GM19023 (cell line): Measurements from ENCODE around the gene ANAPC7.
"Not testable (repeated sequence)": the region's sequence is repeated elsewhere in the genome, so short reads cannot be mapped to it uniquely, and the experiment has no call there.

Experiments
- ATAC-seq: cut with Tn5 transposase; IDR thresholded peaks from one replicate; pipeline ENCODE4 v1.9.1; 2021; ENCODE audit warnings: mild to moderate bottlenecking, moderate library complexity; ENCODE audit not compliant: unreplicated experiment

The ANAPC7 gene

GRCh38 chr12:110373962-110374611, 29.4 kb downstream of the ANAPC7 start:
- ATAC-seq = no peak

DNA sequence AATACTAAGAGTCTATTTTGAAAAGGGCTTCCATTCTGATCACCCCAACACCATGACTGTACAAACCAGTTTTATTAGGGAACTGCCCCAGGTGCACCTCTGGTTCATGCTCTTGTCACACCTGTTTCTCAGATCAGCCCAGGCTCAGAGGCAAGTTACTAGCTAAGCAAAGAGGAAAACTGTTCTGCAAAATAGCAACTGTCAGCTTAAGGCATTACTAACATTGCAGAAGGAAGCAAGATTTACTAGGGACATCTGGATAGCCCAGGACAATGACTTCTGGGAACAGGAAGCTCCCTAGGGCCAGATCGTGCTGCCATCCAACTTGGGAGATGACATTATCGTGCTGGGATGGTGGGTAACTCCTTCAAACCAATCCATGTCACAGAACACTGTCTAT, 30.1 kb downstream of the ANAPC7 start:
- ATAC-seq = no peak

DNA sequence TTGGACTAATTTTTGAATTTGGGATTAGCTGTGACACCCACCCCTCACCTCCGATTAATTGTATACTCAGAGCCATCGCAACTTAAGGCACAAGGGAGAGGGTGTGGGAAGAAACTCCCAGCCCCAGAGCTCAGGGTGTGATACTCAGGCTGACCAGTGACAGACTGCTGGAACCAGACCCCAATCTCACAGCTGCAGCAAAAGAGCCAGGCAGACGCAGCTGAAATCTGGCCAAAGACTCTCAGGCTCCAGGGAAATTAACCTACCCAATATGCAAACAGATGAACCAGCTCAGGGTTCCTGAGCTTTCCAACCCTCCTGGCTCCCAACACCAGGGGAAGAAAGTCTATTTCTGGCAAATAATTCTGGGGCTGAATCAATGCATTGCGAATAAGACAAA, 30.5 kb downstream of the ANAPC7 start:
- no peak for ATAC-seq

DNA sequence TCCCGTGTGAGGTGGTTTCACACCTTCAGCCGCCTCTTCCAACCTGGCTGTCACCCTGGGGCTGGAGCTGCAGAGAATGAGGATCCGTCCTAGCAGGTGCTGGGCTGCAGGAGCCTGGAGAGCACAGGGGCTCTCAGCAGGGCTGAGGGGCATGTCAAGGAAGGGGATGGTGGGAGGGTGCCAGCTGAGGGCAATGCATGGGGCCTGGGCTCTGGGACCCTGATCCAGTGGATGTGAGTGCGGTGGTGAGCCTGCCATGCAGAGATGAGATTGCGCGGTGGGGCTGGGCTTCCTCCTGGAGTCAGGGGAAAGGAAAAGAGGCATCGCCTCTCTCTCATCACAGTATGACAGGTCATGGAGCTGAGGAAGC, 31.5 kb downstream of the ANAPC7 start:
- no peak for ATAC-seq

DNA sequence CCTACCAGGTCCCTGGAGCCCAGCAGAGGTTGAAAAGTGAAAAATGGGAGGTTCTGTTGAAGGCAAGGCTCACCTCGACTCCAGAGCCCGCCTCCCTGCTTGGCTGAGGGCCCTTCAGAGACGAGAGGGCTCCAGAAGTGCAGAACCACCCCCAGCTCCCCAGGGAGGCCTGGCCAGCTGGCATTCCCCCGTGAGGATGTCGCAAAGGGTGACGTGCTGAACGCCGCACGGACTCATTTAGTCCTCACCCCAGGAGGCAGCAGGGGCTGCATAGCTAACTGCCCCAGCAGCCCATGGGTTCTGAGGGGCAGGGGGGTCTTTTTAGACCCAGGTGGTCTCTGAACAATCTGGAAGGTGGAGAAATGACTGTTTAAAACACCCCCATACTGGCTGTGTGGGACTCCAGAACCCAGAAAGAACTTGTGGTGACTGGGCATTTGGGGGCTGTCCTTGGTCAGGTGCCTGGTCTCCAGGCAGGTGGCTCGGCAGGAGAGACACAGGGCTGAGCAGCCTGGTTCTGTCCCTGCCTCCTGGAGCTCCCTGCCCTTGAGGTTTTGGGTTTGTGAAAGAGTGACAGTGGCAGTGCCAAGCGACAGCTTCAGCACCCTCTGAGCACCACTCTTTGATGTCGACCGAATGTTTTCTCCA, 32.0 kb downstream of the ANAPC7 start:
- peak; percentile 65 for ATAC-seq

DNA sequence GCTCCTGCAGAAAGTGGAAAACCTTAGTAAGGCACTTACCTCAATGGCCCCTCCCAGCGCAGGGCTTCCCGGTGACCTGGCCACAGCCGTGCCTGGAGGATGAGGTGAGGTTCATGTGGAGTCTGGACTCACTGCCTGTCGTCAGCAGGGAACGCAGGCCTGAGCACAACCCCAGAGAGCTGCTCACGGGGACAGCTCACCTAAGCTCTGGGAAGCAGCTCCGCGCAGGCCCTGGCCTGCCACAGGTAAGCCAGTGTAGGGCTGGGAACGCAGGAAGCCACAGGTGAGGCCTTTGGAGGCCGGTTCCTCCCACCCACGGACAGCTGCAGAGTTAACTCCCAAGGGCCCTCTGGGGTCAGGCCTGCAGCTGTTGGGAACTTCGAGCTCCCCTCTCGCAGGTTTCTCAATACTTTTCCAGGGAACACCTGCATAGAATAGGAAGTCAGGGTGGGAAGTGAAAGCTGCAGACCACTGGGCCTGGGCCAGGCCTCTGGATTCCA, 32.7 kb downstream of the ANAPC7 start:
- ATAC-seq = no peak

- no peak for ATAC-seq
Observed at GRCh38 chr12:110369992-110370391, 33.5 kb downstream of the ANAPC7 start.

GRCh38 chr12:110367181-110367864, 36.2 kb downstream of the ANAPC7 start:
- no peak for ATAC-seq

DNA sequence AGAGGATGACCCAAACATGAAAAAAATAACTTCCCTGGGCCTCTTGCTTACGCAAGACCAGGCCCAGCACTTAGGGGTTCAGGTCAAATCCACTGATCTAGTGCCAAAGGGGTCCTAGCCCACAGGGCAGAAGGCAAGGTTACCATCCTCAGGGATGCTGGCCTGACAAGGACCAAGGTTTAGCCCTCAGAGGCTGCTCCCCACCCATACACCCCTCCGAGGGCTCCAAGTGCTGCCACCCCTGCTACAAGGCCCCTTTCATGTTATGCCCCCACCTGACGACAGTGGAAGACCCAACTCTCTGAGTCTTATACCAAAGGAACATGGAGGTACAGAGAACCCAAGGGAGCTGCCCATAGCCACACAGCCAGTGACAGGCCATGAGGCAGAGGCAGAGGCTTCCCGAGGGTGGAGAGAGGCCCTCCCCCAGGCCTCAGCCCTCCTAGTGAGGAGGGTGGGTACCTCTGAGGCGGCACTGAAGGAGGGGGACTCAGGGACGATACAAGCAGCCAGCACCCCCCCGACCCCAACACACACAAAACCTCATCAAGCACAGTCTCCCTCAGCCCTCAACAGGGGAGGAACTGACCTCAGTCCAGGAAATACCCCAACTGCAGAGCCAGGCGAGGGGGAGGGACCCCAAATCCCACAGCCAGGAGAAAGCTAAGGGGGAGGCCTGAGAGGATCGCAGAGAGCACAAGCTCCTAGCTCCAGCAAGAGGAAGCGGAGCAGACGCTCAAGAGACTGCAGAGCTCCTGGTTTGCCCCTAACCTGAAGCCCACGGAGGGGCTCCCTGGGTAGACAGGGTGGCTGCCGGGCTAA, 37.0 kb downstream of the ANAPC7 start:
- no peak for ATAC-seq

DNA sequence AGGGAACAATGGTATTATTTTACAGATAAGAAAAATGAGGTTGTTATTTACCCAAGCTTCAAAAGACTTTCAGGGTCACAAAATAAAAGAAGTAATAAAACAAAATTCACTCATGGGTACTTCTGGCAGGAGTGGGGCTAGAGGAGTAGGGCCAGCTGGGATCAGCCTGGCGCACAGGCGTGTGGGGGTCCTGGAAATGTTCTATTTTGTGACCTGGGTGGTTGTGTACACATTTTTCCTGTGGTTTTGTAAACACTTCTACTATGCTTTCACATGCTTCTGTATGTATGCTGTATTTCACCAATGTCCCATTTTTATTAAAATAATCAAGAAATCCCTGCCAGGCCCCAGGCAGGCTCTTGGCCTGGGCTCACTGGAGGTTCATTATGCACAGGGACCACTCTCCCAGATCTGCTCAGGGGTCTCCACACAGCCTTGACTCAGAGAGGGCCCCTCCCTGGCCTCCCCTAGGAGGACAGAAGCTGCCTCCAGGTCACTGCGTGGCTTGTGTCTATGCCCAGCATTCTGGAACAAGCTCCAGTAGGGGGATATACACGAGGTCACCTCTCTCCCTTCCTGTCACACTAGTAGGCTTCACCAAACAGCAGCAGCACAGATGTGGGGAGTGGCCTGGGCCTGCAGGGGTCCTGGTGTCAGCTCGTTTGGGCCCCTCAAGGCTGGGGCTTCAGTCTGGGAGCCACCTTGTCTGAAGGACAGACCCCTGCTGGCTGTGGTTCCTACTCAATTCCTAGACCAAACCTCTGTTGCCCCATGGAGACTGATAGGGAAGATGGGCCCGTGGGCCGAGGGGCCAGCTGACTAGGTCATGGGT, 37.8 kb downstream of the ANAPC7 start:
- no peak for ATAC-seq

DNA sequence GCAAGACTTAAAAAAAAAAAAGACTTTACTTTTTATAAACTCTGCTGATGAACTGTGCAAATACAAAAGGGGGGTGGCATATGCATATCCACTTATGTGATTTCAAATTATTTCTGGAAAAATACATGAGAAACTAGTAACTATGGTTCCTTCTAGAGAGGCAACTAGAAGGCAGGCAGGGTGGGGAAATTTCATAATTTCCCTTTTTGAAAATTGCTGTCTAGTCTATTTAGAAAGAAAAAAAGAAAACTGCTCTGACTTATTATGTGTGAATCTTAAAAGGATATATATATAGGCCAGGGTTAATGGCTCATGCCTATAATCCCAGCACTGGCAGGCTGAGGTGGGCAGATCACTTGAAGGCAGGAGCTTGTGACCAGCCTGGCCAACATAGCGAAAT, 42.3 kb downstream of the ANAPC7 start:
- no peak for ATAC-seq

DNA sequence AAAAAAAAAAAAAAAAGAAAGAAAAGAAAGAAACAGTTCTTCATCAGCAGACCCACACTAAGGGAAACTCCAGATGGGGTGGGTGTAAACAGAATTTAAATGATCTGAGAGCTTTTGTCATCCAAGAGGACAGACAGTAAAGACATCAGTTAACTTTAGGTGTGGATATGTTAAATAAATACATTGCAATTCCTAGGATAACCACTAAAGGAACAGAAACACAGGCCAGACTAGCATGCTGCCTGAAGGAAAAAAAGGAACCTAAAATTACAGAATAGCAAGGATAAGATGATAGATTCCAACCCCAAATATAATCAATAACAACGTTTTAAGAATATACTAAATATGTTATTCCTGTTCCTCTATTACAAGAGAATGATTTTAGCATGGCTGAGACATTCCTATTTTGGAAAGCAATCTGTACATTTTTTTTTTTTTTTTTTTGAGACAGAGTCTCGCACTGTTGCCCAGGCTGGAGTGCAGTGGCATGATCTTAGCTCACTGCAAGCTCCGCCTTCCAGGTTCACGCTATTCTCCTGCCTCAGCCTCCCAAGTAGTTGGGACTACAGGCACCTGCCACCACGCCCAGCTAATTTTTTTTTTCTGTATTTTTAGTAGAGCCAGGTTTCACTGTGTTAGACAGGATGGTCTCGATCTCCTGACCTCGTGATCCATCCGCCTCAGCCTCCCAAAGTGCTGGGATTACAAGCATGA, 45.0 kb downstream of the ANAPC7 start:
- not testable (repeated sequence) for ATAC-seq

DNA sequence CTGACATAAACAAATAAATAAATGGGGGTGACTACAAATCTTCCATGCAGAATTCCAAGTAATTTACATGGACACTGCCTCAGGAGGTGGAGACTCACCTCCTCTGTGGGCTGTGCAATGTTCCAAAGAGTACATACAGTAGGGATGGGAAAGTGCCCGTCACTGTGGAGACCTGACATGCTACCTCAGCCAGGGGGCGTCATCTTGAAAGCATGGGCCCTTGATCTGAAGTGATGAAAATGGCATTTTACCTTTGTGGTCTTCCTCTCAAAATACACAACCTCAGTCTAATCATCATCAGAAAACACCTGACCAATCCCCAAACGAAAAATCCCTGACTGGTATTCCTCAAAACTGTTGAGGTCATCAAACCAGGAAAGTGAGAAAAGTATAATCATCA, 48.4 kb downstream of the ANAPC7 start:
- ATAC-seq = no peak

- no peak for ATAC-seq
Observed at GRCh38 chr12:110354172-110354780, 49.2 kb downstream of the ANAPC7 start.

DNA sequence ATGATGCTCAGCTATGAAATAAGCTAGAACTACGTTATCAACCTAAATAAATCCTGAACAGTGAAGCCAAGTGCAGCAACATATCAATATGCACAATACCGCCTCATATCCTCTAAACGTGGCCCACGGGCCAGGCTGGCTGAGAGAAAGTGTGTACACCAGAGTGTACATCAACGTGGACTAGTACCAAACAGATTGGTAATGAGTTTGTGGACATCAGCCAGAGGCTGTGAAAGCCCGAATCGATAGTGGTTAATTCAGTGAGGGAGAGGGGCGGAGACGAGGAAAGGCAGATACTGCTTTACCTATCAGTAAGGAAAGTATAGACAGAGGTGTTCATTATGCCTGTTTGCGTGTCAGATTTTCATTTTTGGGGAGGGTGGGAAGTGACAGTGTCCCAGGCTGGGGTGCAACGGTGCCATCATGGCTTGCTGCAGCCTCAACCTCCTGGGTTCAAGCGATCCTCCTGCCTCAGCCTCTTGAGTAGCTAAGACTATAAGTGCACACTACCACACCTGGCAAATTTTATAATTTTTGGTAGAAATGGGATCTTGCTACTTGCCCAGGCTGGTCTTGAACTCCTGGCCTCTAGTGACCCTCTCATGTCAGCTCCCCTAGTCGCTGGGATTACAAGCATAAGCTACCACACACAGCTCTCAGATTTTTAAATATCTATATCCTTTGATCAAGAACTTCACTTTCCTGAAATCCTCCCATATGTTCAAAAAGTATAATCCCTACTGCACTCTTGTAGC, 50.1 kb downstream of the ANAPC7 start:
- ATAC-seq = no peak

GRCh38 chr12:110352401-110352800, 51.1 kb downstream of the ANAPC7 start:
- ATAC-seq = no peak

- ATAC-seq = no peak
Observed at GRCh38 chr12:110351119-110351518, 52.4 kb downstream of the ANAPC7 start.

DNA sequence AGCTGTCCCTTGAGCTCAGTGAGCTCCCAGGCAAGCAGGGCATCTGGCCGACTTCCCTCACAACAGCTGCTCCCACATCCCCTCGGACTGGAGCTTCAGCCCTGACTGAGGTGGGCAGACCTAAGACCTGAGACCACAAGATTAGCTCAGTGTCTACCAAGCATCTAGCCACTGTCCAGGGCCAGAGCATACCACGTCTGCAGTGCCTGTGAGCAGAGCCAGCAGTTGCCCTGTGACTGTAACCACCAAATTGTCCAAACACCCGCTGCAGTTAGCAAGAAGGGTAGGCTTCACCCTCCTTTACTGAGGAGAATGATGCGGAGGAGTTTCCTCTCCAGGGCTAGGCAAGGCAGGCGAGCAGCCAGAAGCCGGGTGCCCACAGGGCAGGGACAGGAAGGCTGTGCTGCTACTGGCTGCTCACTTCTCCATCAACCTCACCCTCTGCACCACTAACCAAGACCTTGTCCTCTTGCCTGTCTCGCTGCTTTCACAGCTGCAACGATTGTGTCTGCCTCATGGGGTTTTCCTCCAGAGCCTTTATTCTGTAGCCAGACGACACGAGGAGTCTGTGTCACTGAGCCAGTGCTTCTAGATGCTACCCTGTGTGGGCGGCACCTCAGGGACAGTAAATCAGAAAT, 53.9 kb downstream of the ANAPC7 start:
- no peak for ATAC-seq
